ENCODE results near the gene AHNAK. TPM values are rescaled to one million over a fixed set of nuclear protein-coding genes. Genes with fewer than 3 reads are reported as not detected.
"Not testable (repeated sequence)": the region's sequence is repeated elsewhere in the genome, so short reads cannot be mapped to it uniquely, and the experiment has no call there.

Gene AHNAK
- total RNA-seq, 2 donors from 2014 or later: 938 to 955 TPM

GRCh38 chr11:62555464-62556107 is 9.0 kb upstream of the AHNAK start:
- no peak for DNase-seq (ENCODE audit: low spot score)
- intact Hi-C loops (cut with DNase I): loop anchor here (5.0 to 10.0 kb wide), 2 partner anchors 158 to 751 kb away; no protein-coding TSS in a partner anchor

GRCh38 chr11:62554387-62555167 is 8.0 kb upstream of the AHNAK start:
- intact Hi-C loops (cut with DNase I): loop anchor here (5.0 to 10.0 kb wide), 2 partner anchors 157 to 750 kb away; no protein-coding TSS in a partner anchor
- no peak for DNase-seq (ENCODE audit: low spot score)

- intact Hi-C loops (cut with DNase I): loop anchor here in 1 of 2 donors (10.0 kb wide), 1 partner anchor 749 kb away; no protein-coding TSS in a partner anchor
- no peak for DNase-seq (ENCODE audit: low spot score)
These were observed 7.3 kb upstream of the AHNAK start for GRCh38 chr11:62553839-62554361.

- intact Hi-C loops (cut with DNase I): loop anchor here in 1 of 2 donors (10.0 kb wide), 1 partner anchor 748 kb away; no protein-coding TSS in a partner anchor
- DNase-seq (ENCODE audit: low spot score): peak; percentile 95
These were observed 6.7 kb upstream of the AHNAK start for GRCh38 chr11:62553080-62553838.

GRCh38 chr11:62552485-62553079 is 6.0 kb upstream of the AHNAK start:
- intact Hi-C loops (cut with DNase I): loop anchor here in 1 of 2 donors (10.0 kb wide), 1 partner anchor 748 kb away; no protein-coding TSS in a partner anchor
- no peak for DNase-seq (ENCODE audit: low spot score)

GRCh38 chr11:62550478-62550877 is 3.9 kb upstream of the AHNAK start:
- intact Hi-C loops (cut with DNase I): loop anchor here in 1 of 2 donors (10.0 kb wide), 1 partner anchor 746 kb away; no protein-coding TSS in a partner anchor
- not testable (repeated sequence) for DNase-seq (ENCODE audit: low spot score)

- intact Hi-C loops (cut with DNase I): loop anchor here in 1 of 2 donors (5.0 kb wide), 1 partner anchor 106 kb away; no protein-coding TSS in a partner anchor
- no peak for DNase-seq (ENCODE audit: low spot score)
These were observed 2.1 kb upstream of the AHNAK start for GRCh38 chr11:62548545-62549335.

GRCh38 chr11:62547691-62548281 is 1.2 kb upstream of the AHNAK start:
- DNase-seq (ENCODE audit: low spot score): no peak
- intact Hi-C loops (cut with DNase I): loop anchor here in 1 of 2 donors (5.0 kb wide), 1 partner anchor 105 kb away; no protein-coding TSS in a partner anchor

- no peak for DNase-seq (ENCODE audit: low spot score)
- intact Hi-C loops (cut with DNase I): loop anchor here in 1 of 2 donors (5.0 kb wide), 1 partner anchor 105 kb away; no protein-coding TSS in a partner anchor
These were observed 471 bp upstream of the AHNAK start for GRCh38 chr11:62546929-62547625.

GRCh38 chr11:62545437-62546243 is 966 bp downstream of the AHNAK start:
- peak; percentile 98 for DNase-seq (ENCODE audit: low spot score)
- intact Hi-C loops (cut with DNase I): loop anchor here in 1 of 2 donors (5.0 kb wide), 1 partner anchor 103 kb away; no protein-coding TSS in a partner anchor

- DNase-seq (ENCODE audit: low spot score): no peak
- intact Hi-C loops (cut with DNase I): loop anchor here (5.0 kb wide), 3 partner anchors 103 to 123 kb away; no protein-coding TSS in a partner anchor
These were observed 1.8 kb downstream of the AHNAK start for GRCh38 chr11:62544581-62545436.

- intact Hi-C loops (cut with DNase I): loop anchor here (5.0 kb wide), 2 partner anchors 117 to 122 kb away; no protein-coding TSS in a partner anchor
These were observed 2.7 kb downstream of the AHNAK start for GRCh38 chr11:62543680-62544444.

GRCh38 chr11:62542750-62543567 is 3.6 kb downstream of the AHNAK start:
- intact Hi-C loops (cut with DNase I): loop anchor here (5.0 kb wide), 2 partner anchors 116 to 121 kb away; no protein-coding TSS in a partner anchor
- peak; percentile 95 for DNase-seq (ENCODE audit: low spot score)

More at GRCh38 chr11:62543680-62544444, 2.7 kb downstream of the AHNAK start:
- DNase-seq (ENCODE audit: low spot score): no peak

All from posterior vena cava (tissue), 2 donors.